ENCODE results near the gene ABCA9. TPM values are rescaled to one million over a fixed set of nuclear protein-coding genes. Genes with fewer than 3 reads are reported as not detected.

Gene ABCA9
- total and polyA plus RNA-seq, 9 of the 15 experiments (the other 6 are each of a cell fraction or from before 2014, with no cell fraction given): 0.04 TPM; not detected in 8

DNA sequence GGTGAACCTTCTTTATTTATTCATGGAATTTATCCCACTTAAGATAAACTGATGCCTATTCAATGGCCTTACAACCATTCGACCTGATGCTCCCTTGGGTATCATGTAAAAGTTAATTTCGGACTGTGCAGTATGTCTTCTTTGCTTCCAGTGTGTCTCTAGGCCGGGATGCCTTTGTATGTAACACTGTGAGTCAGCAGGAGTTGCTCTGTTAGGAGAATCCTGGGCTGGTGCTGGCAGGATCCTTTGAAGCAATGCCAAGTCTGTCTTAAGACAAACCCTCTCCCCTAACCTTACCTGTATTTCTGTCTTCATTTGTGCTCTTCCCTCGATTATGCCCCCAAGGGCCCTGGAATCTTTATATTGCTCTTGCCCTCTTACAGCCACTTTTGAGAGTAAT lies 67.6 kb downstream of the ABCA9 start:
- H3K4me1 ChIP-seq (replicated peaks in 1 of 2; ENCODE audit: control insufficient read depth in 2 of 2, insufficient read depth in 2 of 2, low read length in 2 of 2): no peaks in the 10 kb centered on the region
- no peaks in the 10 kb centered on the region for H3K36me3 ChIP-seq (ENCODE audit: control insufficient read depth, insufficient read depth, low read length)
- no peaks in the 10 kb centered on the region for H3K9me3 ChIP-seq (replicated peaks; ENCODE audit: control insufficient read depth, insufficient read depth, low read depth, low read length)
- H3K9me1 ChIP-seq (ENCODE audit: control insufficient read depth, insufficient read depth, low read length): no peaks in the 10 kb centered on the region
- ChIA-PET POLR2A (no interaction called here), CTCF (ENCODE audit: low intra/inter-chr PET ratio) (interaction anchor here (0.6 kb wide), 1 partner anchor 84 kb away, joined by 3 read pairs; no protein-coding TSS in a partner anchor)
- DNase-seq (ENCODE audit: extremely low read depth in 1 of 4, low spot score in 3 of 4) (no peak), ATAC-seq (no peak), FAIRE-seq (no peak)
- H4K20me1 ChIP-seq (replicated peaks; ENCODE audit: control insufficient read depth, insufficient read depth, low read length): no peaks in the 10 kb centered on the region
- in situ Hi-C loops (cut with MboI) (no loop called here), intact Hi-C loops (cut with micrococcal nuclease) (no loop called here)
- no peak overlapping the region for H3K27ac ChIP-seq (ENCODE audit: extremely low read depth, low read depth, low read length)
- 0 out of 2 replicates have a peak, but pooled peaks have one; percentile 20 for TF ChIP-seq NFE2 (IDR thresholded peaks at IDR 0.05; ENCODE audit: low read depth)
- no peak for TF ChIP-seq CREB1 (IDR thresholded peaks at IDR 0.05)
- no peak for TF ChIP-seq CREB1 (CRISPR knock-in tag; IDR thresholded peaks at IDR 0.05)
- TF ChIP-seq NBN (IDR thresholded peaks at IDR 0.05; ENCODE audit: low read depth): no peak
- no peak for TF ChIP-seq GTF3C2 (IDR thresholded peaks at IDR 0.05; ENCODE audit: borderline replicate concordance, extremely low read depth, insufficient read length)
- no peak for TF ChIP-seq CAMTA2 (CRISPR knock-in tag; conservative IDR thresholded peaks at IDR 0.05)
- no peak for TF ChIP-seq FOSL1 (tag; conservative IDR thresholded peaks at IDR 0.05)
- no peaks in the 10 kb centered on the region for H3K79me2 ChIP-seq (ENCODE audit: control insufficient read depth, insufficient read depth, low read length)
- H3K27me3 ChIP-seq (ENCODE audit: control insufficient read depth in 2 of 2, insufficient read depth in 2 of 2, low read length in 2 of 2): no peaks in the 10 kb centered on the region
- no peak overlapping the region for H3K4me2 ChIP-seq (ENCODE audit: insufficient read depth, low read length)
- WGBS (ENCODE audit: insufficient coverage, low coverage, missing lambda C conversion rate): 10% methylated on average over 4 of the region's 4 CpGs
- H2AFZ ChIP-seq (ENCODE audit: low read depth, low read length): peak overlapping the region; percentile 56
- H3K9ac ChIP-seq (ENCODE audit: insufficient read depth in 1 of 2, low read depth in 2 of 2, low read length in 2 of 2): no peak overlapping the region
- no peak overlapping the region for H3K4me3 ChIP-seq
- no TSS peak for BruUV-seq (replicated peaks)
